Mucosa of descending colon (tissue), 3 donors: ENCODE data around the gene KIF6. TPM values are rescaled to one million over a fixed set of nuclear protein-coding genes. Genes with fewer than 3 reads are reported as not detected.
"Not testable (repeated sequence)": the region's sequence is repeated elsewhere in the genome, so short reads cannot be mapped to it uniquely, and the experiment has no call there.

Experiments
- ATAC-seq: fragments of 200-7000 bp; cut with Tn5 transposase; one replicate; pipeline ENCODE4 v1.9.1; 2020; ENCODE audit warnings: mild to moderate bottlenecking, moderate library complexity
- DNase-seq, 3 donors: peaks; one replicate each; pipeline ENCODE4 v3.0.0-alpha.2; 2020
- H3K36me3 ChIP-seq: fragments of 200-600 bp; one replicate; pipeline ENCODE4 v1.8.0; 2021; ENCODE audit warnings: low read depth, mild to moderate bottlenecking
- H3K4me1 ChIP-seq: fragments of 200-600 bp; one replicate; pipeline ENCODE4 v1.8.0; 2021; ENCODE audit warnings: low read depth, mild to moderate bottlenecking
- H3K4me3 ChIP-seq: fragments of 200-600 bp; one replicate; pipeline ENCODE4 v1.8.0; 2021; ENCODE audit warnings: mild to moderate bottlenecking
- H3K9me3 ChIP-seq: fragments of 200-600 bp; one replicate; pipeline ENCODE4 v1.8.0; 2021; ENCODE audit warnings: mild to moderate bottlenecking
- CTCF ChIP-seq: fragments of 200-600 bp; IDR thresholded peaks from one replicate; pipeline ENCODE4 v1.8.0; 2022; ENCODE audit warnings: antibody characterized with exemption, mild to moderate bottlenecking
- intact Hi-C, 2 donors: fragments of 100-400 bp; cut with DNase I in 1 of 2; cut with micrococcal nuclease in 1 of 2; formaldehyde crosslinking; loops; one replicate each; pipeline versions ENCODE4 v1.11.0 to v1.11.1; 2022; cut with DNase I, micrococcal nuclease
- total RNA-seq, 3 donors: library from RNA; stranded (reverse); fragmentation: NEBNext Ultra II Directional in 2 of 3; extraction: Animal tissue kit (Norgen Biotek cat#: 25700) in 2 of 3; gene quantifications; one replicate each; pipeline versions ENCODE4 v1.2.1 to v1.2.4, GENCODE V29; 2021 to 2023
- donor health status: DM: no; HTN: no; CAD: no; lungs with moderate emphysema.
- donor health status: DM: no; HTN: no; CAD: no.
- donor health status: DM: no; HTN: yes; CAD: no.

The KIF6 gene
- total RNA-seq, 3 donors from 2014 or later: 0.24 to 0.85 (median 0.52) TPM

- DNase-seq (no peak), ATAC-seq (no peak)
- Histone ChIP-seq H3K9me3 (no peaks in the 10 kb centered on the region), H3K36me3 (no peaks in the 10 kb centered on the region), H3K4me3 (no peak overlapping the region), H3K4me1 (no peaks in the 10 kb centered on the region)
- TF ChIP-seq CTCF: no peak
- intact Hi-C loops: no loop called here
Measured at GRCh38 chr6:39292637-39293036, 432.6 kb downstream of the KIF6 start.

DNA sequence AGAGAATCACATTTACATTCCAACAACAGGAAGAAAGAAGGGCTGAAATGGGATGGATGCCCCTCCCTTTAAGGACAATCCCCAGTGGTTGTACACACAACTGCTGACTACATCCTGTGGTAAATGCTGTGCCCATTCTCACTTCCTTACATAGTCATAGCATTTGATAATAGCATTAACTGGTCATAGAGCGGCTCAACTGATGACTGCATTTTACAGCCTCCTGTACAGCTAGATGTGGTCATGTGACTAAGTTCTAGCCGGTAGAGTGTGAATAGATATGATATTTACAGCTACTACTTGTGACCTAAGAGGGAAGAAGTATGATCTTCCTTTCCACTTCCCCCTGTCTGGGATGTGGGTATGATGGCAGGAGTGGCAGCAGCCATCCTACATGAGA is 435.7 kb downstream of the KIF6 start:
- no peaks in the 10 kb centered on the region for H3K4me1 ChIP-seq
- intact Hi-C loops: no loop called here
- no peak overlapping the region for H3K4me3 ChIP-seq
- no peaks in the 10 kb centered on the region for H3K9me3 ChIP-seq
- DNase-seq (no peak), ATAC-seq (peak; percentile 95)
- H3K36me3 ChIP-seq: no peaks in the 10 kb centered on the region
- TF ChIP-seq CTCF: no peak

DNA sequence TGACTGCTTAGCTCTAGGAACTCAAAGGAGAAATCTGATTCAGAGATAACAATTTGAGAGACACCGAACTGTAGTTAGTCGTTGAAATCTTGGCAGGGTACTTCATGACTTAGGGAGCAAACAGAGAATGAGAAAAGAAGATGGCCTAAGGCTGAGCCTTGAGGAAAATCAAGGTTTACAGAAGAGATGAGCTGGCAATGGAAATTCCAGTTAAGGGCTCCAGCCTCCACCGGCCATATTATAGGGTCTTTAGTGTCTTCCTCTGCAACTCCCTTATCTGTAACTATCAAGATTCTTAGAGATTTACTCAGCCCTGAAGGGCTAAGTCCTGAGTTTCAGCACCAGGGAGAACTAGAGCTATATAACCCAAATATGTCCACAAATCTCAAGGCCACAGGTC is 437.6 kb downstream of the KIF6 start:
- DNase-seq (no peak), ATAC-seq (no peak)
- Histone ChIP-seq H3K4me3 (no peak overlapping the region), H3K36me3 (no peaks in the 10 kb centered on the region), H3K9me3 (no peaks in the 10 kb centered on the region), H3K4me1 (no peaks in the 10 kb centered on the region)
- TF ChIP-seq CTCF: no peak
- intact Hi-C loops: no loop called here

- H3K4me1 ChIP-seq, ATAC-seq, H3K36me3 ChIP-seq, H3K4me3 ChIP-seq, H3K9me3 ChIP-seq, DNase-seq, intact Hi-C loops: not testable (repeated sequence)
Measured at GRCh38 chr6:39286596-39286995, 438.6 kb downstream of the KIF6 start.

DNA sequence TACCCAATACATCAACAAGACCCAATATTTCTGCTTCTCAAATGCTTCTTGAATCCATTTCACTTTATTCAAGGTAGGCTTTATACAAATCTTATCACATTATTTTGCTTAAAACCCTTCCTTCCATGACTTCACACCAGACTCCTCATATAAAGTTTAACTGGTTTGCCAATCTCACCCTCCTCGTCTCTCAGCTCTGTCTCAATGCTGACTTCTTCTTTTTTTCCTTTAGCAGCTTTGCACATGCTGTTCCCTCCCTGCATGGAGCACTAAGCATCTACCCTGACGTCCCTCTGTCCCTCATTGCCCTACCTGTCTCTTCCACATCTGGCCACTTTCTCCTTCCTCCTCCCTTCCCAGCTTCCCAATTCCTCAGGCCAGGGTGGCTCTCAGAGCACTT is 442.4 kb downstream of the KIF6 start:
- Histone ChIP-seq H3K4me1 (peaks cover 24% of the 10 kb centered on the region), H3K4me3 (no peak overlapping the region), H3K36me3 (no peaks in the 10 kb centered on the region), H3K9me3 (no peaks in the 10 kb centered on the region)
- ATAC-seq (no peak), DNase-seq (no peak)
- intact Hi-C loops: no loop called here
- TF ChIP-seq CTCF: no peak

GRCh38 chr6:39281312-39281980 is 443.8 kb downstream of the KIF6 start:
- no peak overlapping the region for H3K4me3 ChIP-seq
- DNase-seq (peak; percentile 60 to 69 (median 61)), ATAC-seq (peak; percentile 45)
- intact Hi-C loops: no loop called here
- TF ChIP-seq CTCF: no peak
- no peaks in the 10 kb centered on the region for H3K36me3 ChIP-seq
- H3K4me1 ChIP-seq: peaks cover 27% of the 10 kb centered on the region
- H3K9me3 ChIP-seq: no peaks in the 10 kb centered on the region
